Activated T-helper 17 cell treated with anti-CD3 and anti-CD28 coated beads, Interleukin-2, amount 50 U/mL, for 72 hours (primary cell): ENCODE measurements around the gene MAPKAPK5. TPM values are rescaled to one million over a fixed set of nuclear protein-coding genes. Genes with fewer than 3 reads are reported as not detected.
"Not testable (repeated sequence)": the region's sequence is repeated elsewhere in the genome, so short reads cannot be mapped to it uniquely, and the experiment has no call there.

Source experiments
- ATAC-seq: fragments of 150-1000 bp; cut with Tn5 transposase; replicated peaks from 2 replicates; pipeline ENCODE4 v1.10.0; 2021; ENCODE audit warnings: mild to moderate bottlenecking, moderate library complexity
- H3K27ac Mint-ChIP-seq: one replicate; pipeline ENCODE4 v1.8.0; 2022; ENCODE audit warnings: mixed read lengths
- H3K27me3 Mint-ChIP-seq: one replicate; pipeline ENCODE4 v1.8.0; 2022; ENCODE audit warnings: mixed read lengths
- H3K36me3 Mint-ChIP-seq: one replicate; pipeline ENCODE4 v1.8.0; 2022; ENCODE audit warnings: low read depth, mild to moderate bottlenecking, mixed read lengths
- H3K4me1 Mint-ChIP-seq: one replicate; pipeline ENCODE4 v1.8.0; 2022; ENCODE audit warnings: mixed read lengths
- H3K4me3 Mint-ChIP-seq: one replicate; pipeline ENCODE4 v1.8.0; 2022; ENCODE audit warnings: mild to moderate bottlenecking, mixed read lengths
- H3K9me3 Mint-ChIP-seq: one replicate; pipeline ENCODE4 v1.8.0; 2022; ENCODE audit warnings: mixed read lengths
- total RNA-seq, 2 donors: library from RNA; stranded (reverse); gene quantifications; one replicate each; pipeline ENCODE4 v1.2.3, GENCODE V29; 2022

Gene MAPKAPK5
- total RNA-seq, 2 donors from 2014 or later, result 42.7 to 46.7 TPM

- H3K4me3 Mint-ChIP-seq, result not testable (repeated sequence)
These were observed 21.2 kb upstream of the MAPKAPK5 start for GRCh38 chr12:111820828-111821227.

GRCh38 chr12:111822886-111823285 lies 19.1 kb upstream of the MAPKAPK5 start:
- no peaks in the 10 kb centered on the region for H3K4me1 Mint-ChIP-seq
- no peak overlapping the region for H3K4me3 Mint-ChIP-seq
- H3K27ac Mint-ChIP-seq, result no peak overlapping the region
- ATAC-seq, result no peak
- H3K9me3 Mint-ChIP-seq, result no peaks in the 10 kb centered on the region
- peaks cover 4% of the 10 kb centered on the region for H3K27me3 Mint-ChIP-seq
- H3K36me3 Mint-ChIP-seq, result no peaks in the 10 kb centered on the region

More at GRCh38 chr12:111820828-111821227, 21.2 kb upstream of the MAPKAPK5 start:
- ATAC-seq, H3K27me3 Mint-ChIP-seq, H3K27ac Mint-ChIP-seq, H3K9me3 Mint-ChIP-seq, H3K4me1 Mint-ChIP-seq, H3K36me3 Mint-ChIP-seq: not testable (repeated sequence)

DNA sequence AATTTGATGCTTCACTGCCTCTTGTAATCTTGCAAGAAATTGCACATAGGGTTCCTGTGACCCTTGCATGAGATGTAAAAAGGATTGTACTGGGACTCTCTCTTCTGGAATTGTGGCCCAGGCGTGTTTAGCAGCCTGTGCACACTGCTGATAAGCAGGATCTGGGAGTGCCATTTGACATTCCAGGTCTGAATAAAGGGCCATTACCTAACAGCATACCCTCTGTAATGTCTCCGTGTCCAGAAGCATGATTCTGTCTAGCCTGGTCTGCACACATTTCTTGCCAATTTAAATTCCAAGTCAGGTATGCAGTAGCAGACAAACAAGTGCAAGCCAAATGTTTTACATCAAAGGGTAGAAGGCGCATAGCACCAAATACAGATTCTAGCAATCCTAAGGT lies 18.1 kb upstream of the MAPKAPK5 start:
- ATAC-seq, result no peak
- peaks cover 4% of the 10 kb centered on the region for H3K27me3 Mint-ChIP-seq
- no peaks in the 10 kb centered on the region for H3K36me3 Mint-ChIP-seq
- H3K4me3 Mint-ChIP-seq, result no peak overlapping the region
- no peaks in the 10 kb centered on the region for H3K9me3 Mint-ChIP-seq
- H3K4me1 Mint-ChIP-seq, result no peaks in the 10 kb centered on the region
- H3K27ac Mint-ChIP-seq, result no peak overlapping the region

GRCh38 chr12:111824312-111824711 lies 17.7 kb upstream of the MAPKAPK5 start:
- not testable (repeated sequence) for H3K4me1 Mint-ChIP-seq, H3K27ac Mint-ChIP-seq, ATAC-seq, H3K36me3 Mint-ChIP-seq, H3K9me3 Mint-ChIP-seq, H3K27me3 Mint-ChIP-seq, H3K4me3 Mint-ChIP-seq

GRCh38 chr12:111825509-111825908 lies 16.5 kb upstream of the MAPKAPK5 start:
- Mint-ChIP-seq H3K27me3 (no peaks in the 10 kb centered on the region), H3K4me3 (no peak overlapping the region), H3K36me3 (no peaks in the 10 kb centered on the region), H3K27ac (no peak overlapping the region), H3K9me3 (no peaks in the 10 kb centered on the region), H3K4me1 (no peaks in the 10 kb centered on the region)
- no peak for ATAC-seq

DNA sequence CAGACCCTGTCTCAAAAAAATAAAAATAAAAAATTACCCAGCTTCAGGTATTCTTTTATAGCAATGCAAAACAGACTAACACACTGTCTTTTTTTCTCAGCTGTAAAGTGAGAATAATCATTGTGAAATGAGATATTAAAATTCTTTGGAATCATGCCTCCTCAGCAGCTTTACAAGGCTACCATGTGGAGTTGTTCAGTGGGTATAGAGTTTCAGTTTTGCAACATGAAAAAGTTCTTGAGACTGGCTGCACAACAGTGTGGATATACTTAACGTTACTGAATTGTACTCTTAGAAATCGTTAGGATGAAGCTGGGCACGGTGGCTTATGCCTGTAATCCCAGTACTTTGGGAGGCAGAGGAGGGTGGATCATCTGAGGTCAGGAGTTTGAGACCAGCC lies 15.7 kb upstream of the MAPKAPK5 start:
- H3K36me3 Mint-ChIP-seq, result no peaks in the 10 kb centered on the region
- no peak overlapping the region for H3K4me3 Mint-ChIP-seq
- no peak overlapping the region for H3K27ac Mint-ChIP-seq
- H3K9me3 Mint-ChIP-seq, result no peaks in the 10 kb centered on the region
- no peaks in the 10 kb centered on the region for H3K4me1 Mint-ChIP-seq
- no peaks in the 10 kb centered on the region for H3K27me3 Mint-ChIP-seq
- no peak for ATAC-seq

DNA sequence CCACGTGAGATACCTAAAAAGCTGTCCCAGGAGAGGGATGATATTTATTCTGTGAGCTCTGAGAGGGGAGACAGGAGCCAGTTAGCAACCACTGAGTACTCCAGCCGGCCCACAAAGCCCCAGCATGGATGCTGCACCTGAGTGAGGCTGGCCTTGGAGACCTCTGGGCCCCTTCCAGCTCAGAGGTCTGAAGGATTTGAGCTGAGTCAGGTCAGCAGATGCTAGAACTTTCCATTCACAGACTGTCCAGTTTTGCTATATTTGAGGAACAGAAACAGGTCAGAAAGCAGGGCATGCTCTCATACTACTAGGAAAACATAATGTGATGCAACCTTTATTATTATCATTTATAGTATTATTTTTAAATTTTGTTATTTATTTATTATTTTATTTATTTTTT lies 15.0 kb upstream of the MAPKAPK5 start:
- no peak for ATAC-seq
- Mint-ChIP-seq H3K27ac (no peak overlapping the region), H3K4me3 (no peak overlapping the region), H3K9me3 (no peaks in the 10 kb centered on the region), H3K36me3 (no peaks in the 10 kb centered on the region), H3K4me1 (no peaks in the 10 kb centered on the region), H3K27me3 (no peaks in the 10 kb centered on the region)

GRCh38 chr12:111827907-111828306 lies 14.1 kb upstream of the MAPKAPK5 start:
- ATAC-seq, result no peak
- no peaks in the 10 kb centered on the region for H3K4me1 Mint-ChIP-seq
- no peaks in the 10 kb centered on the region for H3K27me3 Mint-ChIP-seq
- no peaks in the 10 kb centered on the region for H3K36me3 Mint-ChIP-seq
- no peak overlapping the region for H3K27ac Mint-ChIP-seq
- H3K4me3 Mint-ChIP-seq, result no peak overlapping the region
- H3K9me3 Mint-ChIP-seq, result no peaks in the 10 kb centered on the region

DNA sequence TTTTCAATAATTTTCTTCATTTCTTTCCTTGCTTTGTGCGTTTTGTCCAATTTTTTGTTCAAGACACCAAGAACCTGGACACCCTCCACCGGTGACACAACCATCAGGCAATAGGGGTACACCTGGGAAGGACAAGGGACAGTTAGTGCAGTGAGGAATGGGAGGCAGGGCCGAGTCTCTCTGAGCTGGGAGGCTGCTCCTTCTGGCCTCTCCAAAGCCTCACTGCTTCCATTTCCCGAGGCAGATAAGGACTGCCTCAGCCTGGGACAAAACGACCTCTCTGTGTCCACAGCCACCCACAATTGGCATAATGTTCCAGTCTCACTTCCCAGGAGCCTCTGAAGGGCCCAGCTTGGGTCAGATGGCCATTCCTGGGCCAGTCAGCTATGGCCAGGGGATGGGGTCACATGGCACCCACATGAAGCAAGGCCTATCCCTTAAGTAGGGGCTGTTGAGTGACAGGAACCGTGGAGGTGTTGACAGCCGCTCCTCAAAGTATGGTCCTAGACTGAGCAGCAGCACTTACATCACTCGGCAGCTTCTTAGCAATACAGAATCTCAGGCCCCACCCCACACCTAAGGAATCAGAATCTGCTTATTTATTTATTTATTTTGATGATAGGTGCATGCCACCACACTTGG lies 13.6 kb upstream of the MAPKAPK5 start:
- no peaks in the 10 kb centered on the region for H3K4me1 Mint-ChIP-seq
- no peaks in the 10 kb centered on the region for H3K27me3 Mint-ChIP-seq
- no peak for ATAC-seq
- H3K27ac Mint-ChIP-seq, result no peak overlapping the region
- H3K36me3 Mint-ChIP-seq, result no peaks in the 10 kb centered on the region
- H3K9me3 Mint-ChIP-seq, result no peaks in the 10 kb centered on the region
- no peak overlapping the region for H3K4me3 Mint-ChIP-seq

DNA sequence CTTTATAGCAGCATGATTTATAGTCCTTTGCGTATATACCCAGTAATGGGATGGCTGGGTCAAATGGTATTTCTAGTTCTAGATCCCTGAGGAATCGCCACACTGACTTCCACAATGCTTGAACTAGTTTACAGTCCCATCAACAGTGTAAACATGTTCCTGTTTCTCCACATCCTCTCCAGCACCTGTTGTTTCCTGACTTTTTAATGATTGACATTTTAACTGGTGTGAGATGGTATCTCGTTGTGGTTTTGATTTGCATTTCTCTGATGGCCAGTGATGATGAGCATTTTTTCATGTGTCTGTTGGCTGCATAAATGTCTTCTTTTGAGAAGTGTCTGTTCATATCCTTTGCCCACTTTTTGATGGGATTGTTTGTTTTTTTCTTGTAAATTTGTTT lies 12.4 kb upstream of the MAPKAPK5 start:
- not testable (repeated sequence) for ATAC-seq, H3K27ac Mint-ChIP-seq, H3K4me3 Mint-ChIP-seq, H3K27me3 Mint-ChIP-seq, H3K4me1 Mint-ChIP-seq, H3K36me3 Mint-ChIP-seq, H3K9me3 Mint-ChIP-seq

DNA sequence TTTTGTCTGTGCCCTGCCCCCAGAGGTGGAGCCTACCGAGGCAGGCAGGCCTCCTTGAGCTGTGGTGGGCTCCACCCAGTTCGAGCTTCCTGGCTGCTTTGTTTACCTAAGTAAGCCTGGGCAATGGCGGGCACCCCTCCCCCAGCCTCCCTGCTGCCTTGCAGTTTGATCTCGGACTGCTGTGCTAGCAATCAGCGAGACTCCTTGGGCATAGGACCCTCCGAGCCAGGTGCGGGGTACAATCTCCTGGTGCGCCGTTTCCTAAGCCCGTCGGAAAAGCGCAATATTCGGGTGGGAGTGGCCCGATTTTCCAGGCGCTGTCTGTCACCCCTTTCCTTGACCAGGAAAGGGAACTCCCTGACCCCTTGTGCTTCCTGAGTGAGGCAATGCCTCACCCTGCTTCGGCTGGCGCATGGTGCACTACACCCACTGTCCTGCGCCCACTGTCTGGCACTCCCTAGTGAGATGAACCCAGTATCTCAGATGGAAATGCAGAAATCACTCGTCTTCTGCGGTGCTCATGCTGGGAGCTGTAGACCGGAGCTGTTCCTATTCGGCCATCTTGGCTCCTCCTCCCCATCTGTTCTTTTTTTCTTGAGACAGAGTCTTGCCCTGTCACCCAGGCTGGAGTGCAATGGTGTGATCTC lies 7.2 kb upstream of the MAPKAPK5 start:
- peak overlapping the region; percentile 33 for H3K27ac Mint-ChIP-seq
- H3K4me3 Mint-ChIP-seq, result peak overlapping the region; percentile 6
- H3K4me1 Mint-ChIP-seq, ATAC-seq, H3K9me3 Mint-ChIP-seq, H3K27me3 Mint-ChIP-seq: not testable (repeated sequence)
- peaks cover 13% of the 10 kb centered on the region for H3K36me3 Mint-ChIP-seq

- not testable (repeated sequence) for ATAC-seq, H3K4me1 Mint-ChIP-seq, H3K27me3 Mint-ChIP-seq, H3K9me3 Mint-ChIP-seq, H3K27ac Mint-ChIP-seq
- Mint-ChIP-seq H3K36me3 (peaks cover 21% of the 10 kb centered on the region), H3K4me3 (peak overlapping the region; percentile 6)
These were observed 6.4 kb upstream of the MAPKAPK5 start for GRCh38 chr12:111835531-111836181.

DNA sequence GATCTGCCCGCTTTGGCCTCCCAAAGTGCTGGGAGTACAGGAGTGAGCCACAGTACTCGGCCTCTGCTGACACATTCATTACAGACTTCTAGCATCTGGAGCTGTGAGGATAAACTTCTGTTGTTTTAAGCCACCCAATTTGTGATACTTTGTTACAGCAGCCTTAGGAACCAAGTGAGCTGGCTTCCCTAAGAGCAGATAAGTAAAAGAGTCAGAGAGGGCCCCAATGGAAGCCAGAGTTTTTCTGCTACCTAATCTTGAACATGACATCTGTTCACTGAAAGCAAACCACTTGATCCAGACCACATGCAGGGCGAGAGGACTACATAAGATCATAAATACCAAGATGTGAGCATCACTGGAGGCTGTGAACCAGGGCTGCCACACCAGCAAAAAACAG lies 3.7 kb upstream of the MAPKAPK5 start:
- H3K27me3 Mint-ChIP-seq, result no peaks in the 10 kb centered on the region
- no peaks in the 10 kb centered on the region for H3K9me3 Mint-ChIP-seq
- no peak overlapping the region for H3K27ac Mint-ChIP-seq
- H3K4me3 Mint-ChIP-seq, result no peak overlapping the region
- peaks cover 42% of the 10 kb centered on the region for H3K36me3 Mint-ChIP-seq
- H3K4me1 Mint-ChIP-seq, result peaks cover 15% of the 10 kb centered on the region
- no peak for ATAC-seq

DNA sequence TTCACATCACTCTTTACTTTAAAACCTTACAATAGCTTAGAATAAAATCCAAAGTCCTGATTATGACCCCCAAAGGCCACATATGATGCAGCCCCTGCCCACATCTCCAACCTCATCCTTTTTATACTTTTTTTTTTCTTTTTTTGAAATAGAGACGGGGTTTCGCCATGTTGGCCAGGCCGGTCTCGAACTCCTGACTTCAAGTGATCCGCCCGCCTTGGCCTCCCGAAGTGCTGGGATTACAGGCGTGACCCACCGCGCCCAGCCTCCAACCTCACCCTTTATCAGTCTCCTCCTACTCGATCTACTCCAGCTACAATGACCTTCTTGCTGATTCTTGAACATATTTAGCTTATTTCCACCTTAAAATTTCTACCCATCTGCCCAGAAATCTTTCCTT lies 1.2 kb upstream of the MAPKAPK5 start:
- Mint-ChIP-seq H3K4me1 (peaks cover 22% of the 10 kb centered on the region), H3K27ac (peak overlapping the region; percentile 95), H3K4me3 (peak overlapping the region; percentile 96), H3K9me3 (no peaks in the 10 kb centered on the region), H3K36me3 (peaks cover 64% of the 10 kb centered on the region), H3K27me3 (no peaks in the 10 kb centered on the region)
- ATAC-seq, result no peak

- Mint-ChIP-seq H3K9me3 (no peaks in the 10 kb centered on the region), H3K27ac (peak overlapping the region; percentile 95), H3K36me3 (peaks cover 64% of the 10 kb centered on the region), H3K4me1 (peaks cover 22% of the 10 kb centered on the region), H3K4me3 (peak overlapping the region; percentile 96), H3K27me3 (no peaks in the 10 kb centered on the region)
- ATAC-seq, result peak; percentile 2
These were observed 735 bp upstream of the MAPKAPK5 start for GRCh38 chr12:111841236-111841749.
